Heart left ventricle (tissue), 16 donors: Measurements from ENCODE around the gene STT3B. TPM values are rescaled to one million over a fixed set of nuclear protein-coding genes. Genes with fewer than 3 reads are reported as not detected.
A peak's percentile ranks its signal among the peaks of the same experiment; 100 is the strongest.

Experiments used
- ATAC-seq, 4 donors: fragments of 200-7000 bp; cut with Tn5 transposase; one replicate each; pipeline ENCODE4 v1.9.1; 2020 to 2022; ENCODE audit warnings: moderate library complexity in 4 of 4, mild to moderate bottlenecking in 3 of 4, moderate number of reproducible peaks in 1 of 4
- DNase-seq, 5 donors: peaks; one replicate each; pipeline ENCODE4 v3.0.0-alpha.2; 2020
- H3K27ac ChIP-seq, 12 donors: fragments of 200-600 bp; sonication (generic) in 4 of 12; one replicate each; pipeline versions ENCODE4 v1.5.0 to v1.8.0; 2016 to 2022; ENCODE audit warnings: mild to moderate bottlenecking in 2 of 12
- H3K27me3 ChIP-seq, 9 donors: fragments of 200-600 bp; sonication (generic) in 2 of 9; one replicate each; pipeline versions ENCODE4 v1.5.1 to v1.8.0; 2016 to 2022; ENCODE audit warnings: mild to moderate bottlenecking in 3 of 9
- H3K36me3 ChIP-seq, 9 donors: fragments of 200-600 bp; sonication (generic) in 2 of 9; one replicate each; pipeline versions ENCODE4 v1.5.0 to v1.8.0; 2018 to 2022; ENCODE audit warnings: mild to moderate bottlenecking in 2 of 9
- H3K4me1 ChIP-seq, 12 donors: fragments of 200-600 bp; sonication (generic) in 4 of 12; one replicate each; pipeline versions ENCODE4 v1.5.0 to v1.8.0; 2016 to 2022; ENCODE audit warnings: mild to moderate bottlenecking in 3 of 12
- H3K4me3 ChIP-seq, 12 donors: fragments of 200-600 bp; sonication (generic) in 4 of 12; one replicate each; pipeline versions ENCODE4 v1.5.0 to v1.8.0; 2017 to 2022; ENCODE audit warnings: mild to moderate bottlenecking in 9 of 12, moderate library complexity in 4 of 12
- H3K9me3 ChIP-seq, 12 donors: fragments of 200-600 bp; sonication (generic) in 4 of 12; one replicate each; pipeline versions ENCODE4 v1.5.0 to v1.8.0; 2016 to 2022; ENCODE audit warnings: mild to moderate bottlenecking in 1 of 12
- CTCF ChIP-seq, 12 donors: fragments of 200-600 bp; sonication (generic) in 4 of 12; IDR thresholded peaks; one replicate each; pipeline versions ENCODE4 v1.5.0 to v1.8.0; 2018 to 2022; ENCODE audit warnings: antibody characterized with exemption in 12 of 12, mild to moderate bottlenecking in 5 of 12
- POLR2A ChIP-seq, 2 donors: fragments of 450-650 bp; IDR thresholded peaks; one replicate each; pipeline ENCODE4 v1.6.1; 2017; ENCODE audit warnings: antibody characterized with exemption in 2 of 2, mild to moderate bottlenecking in 2 of 2, moderate library complexity in 2 of 2
- WGBS, 4 donors: extraction: QIAGEN DNeasy Blood & Tissue Kit in 2 of 4; methylation state at CpG; one replicate each; pipeline versions ENCODE4 v1.1.5 to v1.1.7; 2013 to 2018; 5-methylcytosine and 5-hydroxymethylcytosine counted together
- intact Hi-C, 10 donors: fragments of 100-400 bp; cut with DNase I; formaldehyde crosslinking; loops; one replicate each; pipeline versions ENCODE4 v1.11.1 to v1.14.2; 2022
- polyA plus RNA-seq, 2 donors: library from polyadenylated mRNA; stranded (reverse); fragments of 200-250 nt; gene quantifications; one replicate each; pipeline ENCODE4 v1.2.3, GENCODE V29; 2013
- total RNA-seq, 9 donors: library from RNA; depleted of rRNA in 2 of 9; stranded (reverse); fragments of >200 nt in 2 of 9; fragmentation: NEBNext Ultra II Directional in 3 of 9; extraction: Animal tissue kit (Norgen Biotek cat#: 25700) in 3 of 9; gene quantifications; one replicate each; pipeline versions ENCODE4 v1.1.0 to v1.2.4, GENCODE V29; 2016 to 2023
- donor health status: ischemic (EF 13 %, LVEDD 7.1; RV severe dilation, severe dysfunction).
- donor health status: healthy with polysubstance abuse.
- donor health status: DM: no; HTN: yes; CAD: no.
- donor health status: DM: no; HTN: no; CAD: no.
- donor health status: ischemic (EF 25% LVEDD 6.9; RV normal size, moderate dysfunction).
- donor health status: ischemic (EF 25% LVEDD 5.7; RV mildly dilated, moderate dysfunction).
- donor health status: healthy.
- donor health status: DM: yes; HTN: yes; CAD: no.
- donor health status: ischemic (EF 35%, LVEDD 5.7; RV mildly dilated, moderate dysfunction).
- donor health status: nonischemic (EF 11% LVEDD 7.7; RV severe dilation, severe dysfunction).
- donor health status: DM: yes; HTN: yes; CAD: no.
- donor health status: PGD.
- donor health status: ischemic (EF 29% LVEDD 5.4; RV normal size, mild dysfunction).
- donor health status: nonischemic (EF 23%, LVEDD 6.1; RV moderate dilation, normal function).

STT3B gene
- total and polyA plus RNA-seq, 11 donors, result 30.2 to 109 (median 90.4) TPM

- DNase-seq, result no peak
- H3K27ac ChIP-seq, result peak overlapping the region in 10 of 12 donors; percentile 29 to 86 (median 79)
- peaks cover 0 to 17% (median 0%) of the 10 kb centered on the region in 9 donors for H3K36me3 ChIP-seq
- ATAC-seq, result no peak
- intact Hi-C loops, result no loop called here
- TF ChIP-seq CTCF (IDR thresholded peaks at IDR 0.05), result no peak
- 60 to 88% (median 69%) methylated on average over 2 of the region's 2 CpGs for WGBS, 4 donors
- no peaks in the 10 kb centered on the region for H3K27me3 ChIP-seq
- peaks cover 0 to 44% (median 19%) of the 10 kb centered on the region in 12 donors for H3K4me1 ChIP-seq
- H3K4me3 ChIP-seq, result peak overlapping the region in 1 of 12 donors; percentile 36
- H3K9me3 ChIP-seq, result peaks cover 0 to 22% (median 0%) of the 10 kb centered on the region in 12 donors
These were observed 48.9 kb downstream of the STT3B start for GRCh38 chr3:31581660-31582059.

GRCh38 chr3:31589228-31589627 is 56.5 kb downstream of the STT3B start:
- 96 to 100% (median 99%) methylated on average over 2 of the region's 2 CpGs for WGBS, 4 donors
- peaks cover 0 to 76% (median 16%) of the 10 kb centered on the region in 12 donors for H3K9me3 ChIP-seq
- peaks cover 0 to 9% (median 0%) of the 10 kb centered on the region in 12 donors for H3K4me1 ChIP-seq
- H3K4me3 ChIP-seq, result no peak overlapping the region
- intact Hi-C loops, result no loop called here
- peaks cover 0 to 54% (median 4%) of the 10 kb centered on the region in 9 donors for H3K36me3 ChIP-seq
- DNase-seq (no peak), ATAC-seq (no peak)
- H3K27me3 ChIP-seq, result no peaks in the 10 kb centered on the region
- no peak overlapping the region for H3K27ac ChIP-seq
- no peak for TF ChIP-seq POLR2A (IDR thresholded peaks at IDR 0.05)

- ATAC-seq (no peak), DNase-seq (no peak)
- Histone ChIP-seq H3K27ac (no peak overlapping the region), H3K4me1 (peaks cover 0 to 10% (median 0%) of the 10 kb centered on the region in 12 donors), H3K36me3 (peaks cover 0 to 58% (median 10%) of the 10 kb centered on the region in 9 donors), H3K4me3 (no peak overlapping the region), H3K9me3 (peaks cover 0 to 66% (median 16%) of the 10 kb centered on the region in 12 donors), H3K27me3 (no peaks in the 10 kb centered on the region)
- TF ChIP-seq POLR2A (IDR thresholded peaks at IDR 0.05) (no peak), CTCF (IDR thresholded peaks at IDR 0.05) (no peak)
- intact Hi-C loops, result no loop called here
- 97 to 100% (median 99%) methylated on average over 1 of the region's 1 CpG for WGBS, 4 donors
These were observed 57.9 kb downstream of the STT3B start for GRCh38 chr3:31590650-31591049.

GRCh38 chr3:31592764-31593163 is 60.0 kb downstream of the STT3B start:
- Histone ChIP-seq H3K27ac (no peak overlapping the region), H3K9me3 (peaks cover 0 to 56% (median 16%) of the 10 kb centered on the region in 12 donors), H3K4me3 (no peak overlapping the region), H3K36me3 (peaks cover 0 to 56% (median 10%) of the 10 kb centered on the region in 9 donors), H3K4me1 (peaks cover 0 to 19% (median 2%) of the 10 kb centered on the region in 12 donors), H3K27me3 (no peaks in the 10 kb centered on the region)
- DNase-seq, result no peak
- TF ChIP-seq POLR2A (IDR thresholded peaks at IDR 0.05), result no peak
- intact Hi-C loops, result no loop called here
- 92 to 100% (median 96%) methylated on average over 2 of the region's 2 CpGs for WGBS, 4 donors
- no peak for ATAC-seq

GRCh38 chr3:31596176-31596575 is 63.5 kb downstream of the STT3B start:
- Histone ChIP-seq H3K4me3 (no peak overlapping the region), H3K27me3 (no peaks in the 10 kb centered on the region), H3K36me3 (peaks cover 0 to 37% (median 13%) of the 10 kb centered on the region in 9 donors), H3K4me1 (peaks cover 0 to 20% (median 2%) of the 10 kb centered on the region in 12 donors), H3K27ac (no peak overlapping the region), H3K9me3 (peaks cover 0 to 24% (median 0%) of the 10 kb centered on the region in 12 donors)
- 81 to 87% (median 83%) methylated on average over 1 of the region's 1 CpG for WGBS, 4 donors
- no peak for DNase-seq
- no peak for TF ChIP-seq POLR2A (IDR thresholded peaks at IDR 0.05)
- TF ChIP-seq CTCF (IDR thresholded peaks at IDR 0.05), result no peak
- intact Hi-C loops, result loop anchor here in 1 of 10 donors (5.0 kb wide), 1 partner anchor 34 kb away; no protein-coding TSS in a partner anchor
- ATAC-seq, result no peak
